GM19452 (cell line): ENCODE results near the gene EMILIN1.
"Not testable (repeated sequence)": the region's sequence is repeated elsewhere in the genome, so short reads cannot be mapped to it uniquely, and the experiment has no call there.

Experiments
- ATAC-seq: cut with Tn5 transposase; IDR thresholded peaks from one replicate; pipeline ENCODE4 v1.9.1; 2021; ENCODE audit not compliant: unreplicated experiment

The EMILIN1 gene

DNA sequence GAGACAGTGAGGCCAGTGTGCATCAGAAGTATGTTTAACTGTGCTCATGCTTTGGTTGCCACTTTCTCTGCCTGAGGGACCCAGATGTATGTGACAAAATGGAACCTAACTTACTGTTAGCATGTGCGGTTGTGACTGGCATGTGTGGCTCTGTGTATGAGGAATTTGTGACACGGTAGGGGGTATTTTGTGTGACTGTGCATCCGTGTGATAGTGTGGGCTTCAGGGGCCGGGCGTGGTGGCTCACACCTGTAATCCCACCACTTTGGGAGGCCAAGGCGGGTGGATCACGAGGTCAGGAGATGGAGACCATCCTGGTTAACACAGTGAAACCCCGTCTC is 40.9 kb downstream of the EMILIN1 start:
- not testable (repeated sequence) for ATAC-seq

DNA sequence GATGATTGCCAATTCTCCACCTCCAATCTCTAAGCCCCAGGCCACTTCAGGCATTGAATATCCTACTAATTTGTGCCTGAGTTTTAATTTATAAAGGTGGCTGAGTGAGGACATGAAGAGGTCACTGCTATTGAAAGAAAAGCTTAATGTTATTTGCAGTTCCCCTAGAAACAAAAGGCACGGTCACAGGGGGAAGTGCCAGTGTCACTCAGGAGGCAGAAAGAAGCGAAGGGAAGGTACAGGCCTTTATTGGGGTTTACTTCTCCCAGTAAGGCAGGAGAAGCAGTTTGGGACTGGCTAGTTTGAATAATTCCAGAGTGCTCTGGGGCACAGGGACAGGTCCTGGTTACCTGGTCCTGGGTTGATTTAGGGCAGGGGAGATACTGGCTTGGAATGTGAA is 43.5 kb downstream of the EMILIN1 start:
- no peak for ATAC-seq

DNA sequence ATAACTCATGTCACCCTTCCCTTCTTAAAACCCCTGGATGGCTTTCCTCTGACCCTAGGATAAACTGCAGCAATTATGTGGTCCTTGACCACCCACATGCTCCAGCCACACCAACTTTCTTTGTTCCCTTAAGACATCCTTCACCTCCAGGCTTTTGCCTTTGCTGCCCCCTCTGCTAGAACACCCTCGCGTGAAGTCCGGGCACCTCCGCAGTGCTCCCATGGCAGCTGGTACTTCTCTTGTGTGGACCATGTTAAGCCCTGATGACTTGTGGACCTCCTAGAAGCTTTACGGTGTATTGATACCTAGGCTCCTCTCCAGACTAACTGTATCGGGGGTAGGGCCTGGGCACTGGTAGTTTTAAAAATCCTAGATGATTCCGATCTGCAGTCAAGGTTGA is 44.4 kb downstream of the EMILIN1 start:
- no peak for ATAC-seq

DNA sequence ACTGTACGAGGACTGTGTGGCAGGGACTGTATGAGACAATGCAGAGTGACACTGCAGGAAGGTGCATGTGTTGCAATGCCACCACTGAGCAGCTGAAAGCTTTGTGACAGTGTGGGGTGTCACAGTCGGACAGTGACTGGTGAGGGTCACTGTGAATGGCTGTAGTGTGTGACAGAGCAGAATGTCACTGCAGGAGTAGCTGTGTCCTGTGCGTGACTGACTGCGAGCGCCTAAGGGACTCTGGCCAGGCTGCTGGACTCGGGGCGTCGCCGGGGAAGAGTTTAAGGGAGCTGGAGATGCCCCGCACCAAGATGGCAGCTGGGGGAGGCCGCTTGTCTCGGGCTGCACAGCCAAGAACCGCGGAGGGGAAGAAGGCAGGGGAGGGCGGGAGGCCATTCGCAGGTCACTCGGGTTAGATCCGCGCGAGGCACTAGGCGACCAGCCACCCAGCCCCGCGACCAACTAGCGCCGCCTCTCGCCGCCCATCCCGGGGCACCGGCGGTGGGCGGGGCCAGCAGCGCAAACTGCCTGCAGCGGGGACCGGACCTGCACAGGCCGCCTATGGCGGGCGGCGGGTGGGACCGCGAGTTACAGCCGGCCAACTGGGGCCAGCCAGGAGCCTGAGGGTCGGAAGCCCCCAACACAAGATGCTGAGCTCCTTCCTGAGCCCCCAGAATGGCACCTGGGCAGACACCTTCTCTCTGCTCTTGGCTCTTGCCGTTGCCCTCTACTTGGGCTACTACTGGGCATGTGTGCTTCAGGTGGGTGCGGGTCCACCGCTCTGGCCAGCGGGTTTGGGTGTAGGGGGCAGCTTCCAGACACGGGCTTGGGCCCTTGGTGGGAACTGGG is 45.1 kb downstream of the EMILIN1 start, which contains the start of gene ABHD1:
Gene ABHD1, plus strand, starts transcription at position 514 of the 849 bp plus-strand sequence. Its CDS starts 134 bp downstream, at position 648.
- ATAC-seq = no peak

DNA sequence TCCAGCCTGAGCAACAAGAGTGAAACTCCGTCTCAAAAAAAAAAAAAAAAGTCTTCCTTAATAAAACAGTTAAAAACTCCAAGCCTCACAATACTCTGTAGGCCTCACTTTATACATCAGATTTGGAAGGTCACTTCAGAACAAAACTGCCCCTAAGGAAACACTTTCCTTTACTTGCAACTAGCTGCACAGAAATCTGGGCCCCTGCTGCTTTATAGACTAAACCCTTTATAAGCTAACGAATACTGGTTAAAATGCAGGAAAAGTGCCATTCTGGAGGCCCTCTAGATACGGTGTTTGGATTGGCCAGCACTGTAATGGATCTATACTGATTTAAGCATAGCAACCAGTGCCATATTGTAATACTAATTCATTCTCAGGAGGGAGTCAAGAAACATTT is 46.7 kb downstream of the EMILIN1 start:
- ATAC-seq = no peak

DNA sequence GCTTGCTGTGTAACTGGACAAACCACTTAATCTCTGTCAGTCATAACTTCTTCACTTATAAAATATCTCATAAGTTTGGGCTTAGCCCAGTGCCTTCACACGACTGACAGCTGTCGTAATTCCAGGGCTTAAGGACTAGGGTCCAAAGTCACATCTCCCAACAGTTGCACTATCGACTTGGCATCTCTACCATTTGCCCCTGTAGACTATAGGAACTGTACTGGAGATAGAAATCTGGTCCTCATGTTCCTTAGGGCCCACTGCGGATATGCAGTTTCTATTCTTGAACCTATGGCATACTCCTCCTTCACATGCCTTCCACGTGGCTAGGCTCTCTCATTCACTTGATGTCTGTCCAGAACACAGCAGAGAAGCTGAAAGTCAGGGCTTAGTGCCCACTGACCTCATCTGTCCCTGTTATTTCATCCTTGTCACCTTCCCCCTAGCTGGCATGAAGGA is 47.9 kb downstream of the EMILIN1 start:
- ATAC-seq = no peak

DNA sequence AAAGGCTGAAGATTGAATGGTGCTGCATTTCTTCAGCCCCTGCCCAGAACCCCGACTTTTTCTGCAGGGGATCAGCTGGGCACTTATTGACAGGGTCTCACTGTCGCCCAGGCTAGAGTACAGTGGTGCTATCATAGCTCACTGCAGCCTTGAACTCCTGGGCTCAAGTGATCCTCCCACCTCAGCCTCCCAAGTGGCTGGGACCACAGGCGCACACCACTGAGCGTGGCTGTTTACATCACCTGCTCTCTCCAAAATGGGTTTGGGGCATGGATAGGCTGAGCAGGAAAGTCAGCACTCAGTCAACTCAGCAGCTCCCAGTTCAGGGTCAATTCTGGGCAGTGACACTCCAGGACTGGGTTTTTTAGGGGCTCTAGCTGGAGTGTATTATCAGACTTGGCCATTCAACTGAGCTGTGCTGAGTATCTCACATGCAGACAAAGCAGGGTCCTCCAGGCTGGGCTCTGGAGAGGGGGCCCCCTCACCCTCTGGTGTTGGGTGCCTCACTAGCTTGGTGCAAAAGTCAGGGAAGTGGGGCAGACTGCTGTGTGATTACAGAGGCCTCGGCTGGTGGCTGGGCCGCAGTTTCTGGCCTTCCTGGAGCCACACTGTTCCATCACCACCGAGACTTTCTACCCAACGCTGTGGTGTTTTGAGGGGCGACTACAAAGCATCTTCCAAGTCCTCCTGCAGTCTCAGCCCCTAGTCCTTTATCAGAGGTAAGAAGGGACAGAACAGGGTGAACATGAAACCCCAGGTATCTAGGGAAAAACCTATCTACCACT is 49.7 kb downstream of the EMILIN1 start:
- no peak for ATAC-seq

DNA sequence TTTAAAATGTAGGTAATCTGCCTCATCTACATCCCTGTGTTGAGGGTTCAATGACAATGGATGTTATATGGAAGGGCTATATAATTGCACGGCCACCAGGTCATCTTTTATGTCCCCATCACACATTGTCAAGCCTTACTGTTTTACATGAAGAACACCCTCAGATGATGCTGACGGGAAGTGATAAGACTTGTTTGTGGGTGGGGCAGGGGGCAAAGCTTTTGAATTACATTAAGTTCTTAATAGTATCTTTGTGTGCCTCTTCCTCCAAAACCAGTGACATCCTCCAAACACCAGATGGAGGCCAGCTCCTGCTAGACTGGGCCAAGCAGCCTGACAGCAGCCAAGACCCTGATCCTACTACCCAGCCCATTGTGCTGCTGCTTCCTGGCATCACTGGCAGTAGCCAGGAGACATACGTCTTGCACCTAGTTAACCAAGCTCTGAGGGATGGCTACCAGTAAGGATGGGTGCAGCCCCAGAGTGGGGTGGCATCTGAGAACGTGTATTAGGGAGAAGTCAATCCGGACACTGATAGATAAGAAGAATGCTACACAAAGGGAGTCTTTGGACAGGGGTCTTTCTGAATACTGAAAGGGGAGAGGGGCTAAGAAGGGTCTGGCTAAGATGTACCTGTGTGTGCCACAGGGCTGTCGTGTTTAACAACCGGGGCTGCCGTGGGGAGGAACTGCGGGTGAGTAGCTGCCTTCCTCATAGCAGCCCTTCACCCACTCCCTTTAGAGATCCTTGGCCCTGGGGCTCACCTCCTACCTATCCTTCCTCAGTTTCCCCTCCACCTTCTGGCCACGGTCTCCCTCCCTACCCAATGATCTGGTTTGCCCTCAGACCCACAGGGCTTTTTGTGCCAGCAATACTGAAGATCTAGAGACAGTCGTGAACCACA is 50.5 kb downstream of the EMILIN1 start:
- no peak for ATAC-seq

DNA sequence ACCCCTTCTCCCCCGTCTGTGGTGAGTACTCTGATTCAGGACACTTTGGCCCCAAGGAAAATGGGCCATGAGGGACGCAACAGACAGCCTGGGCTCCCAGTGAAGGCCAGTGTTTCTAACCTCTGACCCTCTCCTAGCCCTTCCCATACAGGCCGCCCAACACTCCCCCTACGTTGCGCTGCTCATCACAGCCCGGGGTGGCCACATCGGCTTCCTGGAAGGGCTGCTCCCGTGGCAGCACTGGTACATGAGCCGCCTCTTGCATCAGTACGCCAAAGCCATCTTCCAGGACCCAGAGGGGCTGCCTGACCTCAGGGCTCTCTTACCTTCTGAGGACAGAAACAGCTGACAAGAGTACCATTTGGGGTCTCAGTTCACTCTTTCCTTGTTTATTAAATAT is 52.0 kb downstream of the EMILIN1 start:
- no peak for ATAC-seq

DNA sequence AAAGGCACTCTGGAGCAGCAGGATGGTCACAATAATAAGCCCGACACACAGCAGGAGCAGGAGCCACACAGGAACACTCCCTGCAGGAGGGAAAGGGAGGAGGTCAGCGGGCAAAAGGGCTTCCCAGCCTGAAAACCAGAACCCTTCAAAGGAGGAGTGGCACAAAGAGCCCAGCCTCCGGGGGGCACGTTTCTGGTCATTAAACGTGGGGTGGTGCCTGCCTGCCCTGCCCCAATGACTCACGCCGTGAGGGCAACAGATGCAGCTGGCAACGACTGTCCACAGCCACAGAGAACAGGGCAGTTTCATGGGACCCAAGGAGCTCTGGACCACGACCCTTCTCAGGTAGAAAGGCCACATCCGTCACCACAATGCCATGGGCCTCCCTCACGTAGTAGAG is 53.0 kb downstream of the EMILIN1 start:
- no peak for ATAC-seq

DNA sequence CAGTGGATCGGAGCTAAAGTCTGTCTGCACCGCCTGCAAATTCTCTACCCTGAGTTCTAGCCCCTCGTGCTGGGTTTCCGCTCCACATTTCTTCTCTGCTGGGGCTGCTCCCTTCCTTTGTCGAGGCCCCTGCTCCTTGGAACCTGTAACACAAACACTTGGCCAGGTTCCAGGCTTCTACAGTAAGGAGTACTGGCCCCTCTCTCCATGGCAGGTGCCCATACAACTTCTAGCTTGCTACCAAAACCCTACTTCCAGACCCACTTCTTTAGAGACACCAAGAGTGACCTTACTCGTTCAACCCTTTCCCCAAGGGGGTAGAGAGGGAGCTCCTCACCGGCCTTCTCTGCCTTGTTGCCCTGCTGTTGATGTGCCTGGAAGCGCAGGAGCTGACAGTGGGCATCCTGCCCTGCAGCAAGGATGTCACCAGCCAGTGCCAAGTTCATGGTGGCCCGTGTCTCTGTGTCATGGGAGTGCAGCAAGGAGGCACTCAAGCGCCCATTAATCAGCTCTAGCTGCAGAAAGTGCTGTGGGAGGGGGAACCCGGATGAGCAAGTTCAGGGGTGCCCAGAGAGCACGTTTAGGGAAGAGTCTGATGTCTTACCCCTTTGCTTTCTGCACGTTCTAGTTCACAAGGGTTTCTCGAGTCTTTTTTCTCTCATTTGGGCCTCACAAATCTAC is 54.9 kb downstream of the EMILIN1 start:
- no peak for ATAC-seq

DNA sequence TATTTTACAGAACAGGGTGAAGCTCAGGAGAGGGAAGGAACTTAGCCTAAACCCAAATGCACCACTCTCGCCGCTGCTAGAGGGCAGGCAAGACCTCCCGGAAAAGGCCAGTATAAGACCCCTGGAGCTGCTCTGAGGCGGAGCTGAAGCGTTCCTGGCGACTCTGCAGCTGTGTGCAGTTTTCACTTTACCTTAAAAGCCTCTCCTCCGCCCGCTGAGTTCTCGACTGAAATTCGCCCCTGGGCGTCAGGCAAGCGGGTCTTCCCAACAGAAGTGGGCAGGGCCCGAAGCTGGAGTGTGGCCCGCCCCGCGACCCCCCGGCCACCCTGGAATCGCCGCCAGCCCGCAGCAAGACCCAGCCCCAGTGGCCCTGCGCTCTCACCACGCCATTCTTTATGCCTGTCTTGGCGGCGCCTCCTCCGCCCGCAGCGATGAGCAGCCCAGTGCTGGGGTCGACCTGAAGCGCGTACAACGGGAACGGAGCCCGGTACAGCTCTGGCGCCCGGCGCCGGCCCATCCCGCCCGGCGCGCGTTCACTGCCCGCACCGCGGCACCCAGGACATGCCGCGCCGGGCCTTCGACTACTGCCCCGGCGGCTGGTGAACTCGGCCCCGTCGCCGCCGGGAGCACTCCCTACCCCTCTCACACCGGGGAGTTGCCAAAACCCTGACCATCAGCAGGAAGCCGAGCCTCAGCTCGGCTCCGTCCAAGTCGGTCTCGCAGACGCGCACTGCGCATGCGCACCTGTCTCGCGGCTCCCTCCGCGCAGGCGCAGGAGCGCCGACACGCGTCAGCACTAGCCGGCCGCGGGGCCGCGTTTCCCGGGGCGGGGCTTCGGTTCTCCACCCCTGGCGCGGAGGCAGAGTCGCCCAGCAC is 55.7 kb downstream of the EMILIN1 start, which contains the start of gene PREB:
Gene PREB, minus strand, starts transcription at position 732 of the 876 bp plus-strand sequence. Its CDS starts 215 bp downstream, at position 517.
- ATAC-seq = peak; percentile 88

DNA sequence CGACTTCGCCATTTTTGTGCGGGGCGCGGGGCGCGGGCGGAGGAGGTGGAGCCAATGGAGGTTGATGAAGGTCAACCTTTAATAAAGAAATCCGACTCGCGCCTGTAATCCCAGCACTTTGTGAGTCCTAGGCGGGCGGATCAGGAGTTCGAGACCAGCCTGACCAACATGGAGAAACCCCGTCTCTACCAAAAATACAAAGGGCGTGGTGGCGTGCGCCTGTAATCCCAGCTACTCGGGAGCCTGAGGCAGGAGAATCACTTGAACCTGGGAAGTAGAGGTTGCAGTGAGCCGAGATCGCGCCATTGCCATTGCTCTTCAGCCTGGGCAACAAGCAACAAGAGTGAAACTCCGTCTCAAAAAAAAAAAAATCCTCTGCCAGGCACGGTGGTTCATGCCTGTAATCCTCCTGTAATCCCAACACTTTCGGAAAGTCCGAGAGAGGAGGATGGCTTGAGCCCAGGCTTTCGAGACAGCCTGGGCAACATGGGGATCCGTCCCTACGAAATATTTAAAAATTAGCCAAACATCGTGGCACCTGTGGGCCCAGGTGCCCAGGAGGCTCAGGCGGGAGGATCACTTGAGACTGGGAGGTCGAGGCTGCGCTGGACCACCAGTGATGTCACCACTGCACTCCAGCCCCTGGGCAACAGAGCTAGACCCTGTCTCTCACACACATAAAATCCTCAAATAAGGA is 56.5 kb downstream of the EMILIN1 start:
- ATAC-seq = no peak

DNA sequence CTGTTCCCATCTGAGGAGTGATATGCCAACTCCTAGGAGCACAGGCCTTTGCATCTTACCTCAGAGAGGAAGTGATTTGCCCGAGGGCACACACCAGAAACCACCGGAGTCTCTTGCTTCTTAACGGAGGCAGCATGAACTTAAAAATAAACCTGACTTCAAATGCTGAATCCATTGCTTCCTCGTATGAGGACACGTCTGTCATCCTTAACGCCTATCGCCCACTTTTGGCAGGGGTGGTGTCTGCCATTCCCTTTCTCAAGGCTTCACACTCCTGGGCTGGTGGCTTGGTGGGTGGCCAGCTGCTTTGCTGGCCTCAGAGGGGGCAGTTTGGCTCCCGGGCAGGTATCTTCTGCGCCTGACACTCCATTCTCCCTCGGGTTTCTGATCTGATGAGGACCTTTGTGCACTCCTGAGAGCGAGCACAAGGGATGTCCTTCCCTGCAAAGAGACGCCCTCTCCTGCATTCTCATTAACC is 57.1 kb downstream of the EMILIN1 start:
- no peak for ATAC-seq
